CD4-positive, alpha-beta T cell treated with Interleukin-15 for 4 hours (primary cell): ENCODE results near the gene RNF213.
"Not testable (repeated sequence)": the region's sequence is repeated elsewhere in the genome, so short reads cannot be mapped to it uniquely, and the experiment has no call there.

Experiments
- DNase-seq: peaks from one replicate; pipeline ENCODE4 v3.0.0-alpha.2; 2020; ENCODE audit warnings: low spot score

Gene RNF213

DNA sequence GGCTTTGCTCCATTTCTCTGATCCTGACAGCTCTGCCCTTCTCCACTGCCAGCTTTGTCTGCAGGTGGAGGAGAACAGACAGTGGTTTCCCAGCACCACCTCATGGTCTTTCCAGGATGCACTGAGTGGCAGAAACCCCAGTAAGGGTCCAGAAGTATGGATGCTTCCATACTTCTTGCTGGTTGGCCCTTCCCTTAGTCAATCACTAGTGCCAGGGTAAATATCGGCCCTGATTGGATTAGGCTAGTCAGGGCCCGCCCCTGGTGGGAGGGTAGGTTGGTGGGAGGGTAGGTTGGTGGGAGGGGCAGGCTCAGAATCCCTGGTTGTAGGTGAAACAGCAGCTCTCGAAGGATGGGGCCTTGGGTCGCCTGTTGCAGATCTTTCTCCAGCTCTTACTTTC lies 10.2 kb downstream of the RNF213 start:
- peak; percentile 41 for DNase-seq

DNA sequence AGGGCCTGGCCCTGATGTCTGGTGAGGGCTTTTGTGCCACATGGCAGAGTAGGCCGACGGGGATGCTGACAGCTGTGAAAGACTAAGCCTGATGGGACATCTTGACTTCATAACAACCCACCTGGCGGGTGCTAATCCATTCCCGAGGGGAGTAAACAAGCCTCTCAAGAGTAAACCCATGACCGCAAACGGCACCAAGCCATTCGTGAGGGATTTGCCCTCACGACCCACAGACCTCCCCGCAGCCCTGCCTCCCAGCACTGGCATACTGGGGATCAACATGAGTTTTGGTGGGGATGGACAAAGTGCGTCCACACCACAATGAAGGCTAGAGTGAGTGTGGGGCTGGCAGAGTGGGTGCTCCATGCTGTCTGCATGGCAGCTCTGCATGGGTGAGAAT lies 11.7 kb downstream of the RNF213 start:
- DNase-seq: no peak

DNA sequence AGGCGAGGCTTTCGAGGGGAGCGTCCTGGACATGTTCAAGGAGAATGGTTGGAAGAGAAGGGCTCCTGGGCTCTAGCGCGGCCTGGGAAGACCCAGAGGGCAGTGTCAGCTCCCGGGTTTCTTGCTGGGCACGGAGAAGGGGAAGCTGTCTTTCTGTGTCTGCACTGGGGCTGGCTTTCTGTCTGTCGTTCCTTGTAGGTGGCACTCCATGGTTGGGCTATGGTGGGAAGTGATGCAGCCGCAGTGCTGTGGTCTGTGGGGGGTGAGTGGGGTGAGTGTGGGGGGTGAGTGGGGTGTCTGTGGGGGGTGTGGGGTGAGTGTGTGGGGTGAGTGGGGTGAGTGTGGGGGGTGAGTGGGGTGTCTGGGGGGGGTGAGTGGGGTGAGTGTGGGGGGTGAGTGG lies 13.7 kb downstream of the RNF213 start:
- DNase-seq: no peak

DNA sequence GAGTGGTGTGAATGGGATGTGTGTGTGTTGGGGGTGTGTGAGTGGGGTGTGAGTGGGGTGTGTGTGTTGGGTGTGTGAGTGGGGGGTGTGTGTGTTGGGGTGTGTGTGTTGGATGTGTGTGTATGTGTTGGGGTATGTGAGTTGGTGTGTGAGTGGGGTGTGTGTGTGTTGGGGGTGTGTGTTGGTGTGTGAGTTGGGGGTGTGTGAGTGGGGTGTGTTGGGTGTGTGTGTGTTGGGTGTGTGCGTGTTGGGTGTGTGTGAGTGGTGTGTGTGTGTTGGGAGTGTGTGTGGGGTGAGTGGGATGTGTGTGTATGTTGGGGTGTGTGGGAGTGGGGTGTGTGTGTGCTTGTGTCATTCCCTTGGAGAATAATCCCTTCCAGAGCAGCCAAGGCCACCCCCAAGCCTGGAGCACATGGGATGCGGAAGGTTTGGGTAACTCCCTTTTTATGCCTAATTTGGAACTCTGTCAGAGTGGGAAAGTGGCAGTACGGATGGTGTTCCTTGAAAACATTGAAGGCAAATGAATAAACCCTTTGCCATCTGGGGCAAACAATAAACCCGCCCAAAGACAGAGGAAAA lies 14.3 kb downstream of the RNF213 start:
- no peak for DNase-seq

DNA sequence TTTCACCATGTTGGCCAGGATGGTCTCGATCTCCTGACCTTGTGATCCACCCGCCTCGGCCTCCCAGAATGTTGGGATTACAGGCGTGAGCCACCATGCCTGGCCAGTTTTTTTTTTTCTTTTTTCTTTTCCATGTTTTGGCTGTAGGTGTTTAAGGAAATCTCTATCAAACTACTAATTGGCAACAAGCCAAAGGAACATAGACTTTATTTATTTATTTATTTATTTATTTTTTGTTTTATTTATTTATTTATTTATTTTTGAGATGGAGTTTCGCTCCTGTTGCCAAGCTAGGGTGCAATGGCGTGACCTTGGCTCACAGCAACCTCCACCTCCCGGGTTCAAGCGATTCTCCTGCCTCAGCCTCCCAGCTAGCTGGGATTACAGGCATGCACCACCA lies 15.2 kb downstream of the RNF213 start:
- DNase-seq: not testable (repeated sequence)

DNA sequence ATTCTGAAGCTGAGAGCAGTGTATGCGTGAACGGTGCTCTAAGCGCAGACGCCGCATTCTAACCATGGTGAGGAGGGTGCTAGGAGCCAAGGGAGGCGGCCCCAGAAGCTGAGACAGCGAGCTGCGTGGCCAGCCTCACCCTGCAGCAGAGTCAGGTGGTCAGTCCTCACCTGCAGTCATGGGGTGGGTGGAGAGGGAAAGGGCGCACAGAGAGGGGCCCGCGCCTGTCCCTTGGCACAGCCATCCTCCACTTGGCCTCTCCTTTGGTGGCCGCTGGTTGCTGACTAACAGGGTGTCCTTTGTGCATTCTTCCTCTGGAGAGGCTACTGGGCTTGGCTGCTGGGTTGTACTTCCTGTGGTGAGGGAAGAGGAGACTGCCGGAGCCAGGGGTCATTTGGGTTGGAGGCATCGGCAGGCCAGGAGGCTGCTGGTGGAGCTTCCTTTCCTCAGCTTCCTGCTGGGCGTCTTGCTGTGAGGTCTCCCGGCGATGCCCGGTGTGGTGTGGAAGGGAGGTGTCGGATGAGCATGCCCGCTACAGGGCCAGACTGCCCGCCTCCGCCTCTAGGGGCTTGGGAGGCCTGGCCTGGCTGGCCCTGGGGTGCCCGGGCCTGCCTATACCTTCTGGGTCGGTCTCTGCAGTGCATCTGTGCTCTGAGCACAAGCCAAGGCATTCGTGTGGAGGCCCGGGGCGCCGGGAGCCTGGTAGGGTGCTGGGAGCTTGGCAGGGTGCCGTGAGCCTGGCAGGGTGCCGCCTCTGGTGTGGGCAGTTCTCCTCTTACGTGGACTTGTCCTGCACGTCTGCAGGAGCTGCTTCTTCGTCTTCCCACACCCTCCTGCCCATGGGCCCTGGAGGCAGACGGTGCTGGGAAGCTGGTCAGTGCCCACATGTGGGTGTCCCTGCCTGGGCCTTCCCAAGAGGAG lies 17.4 kb downstream of the RNF213 start:
- DNase-seq: no peak

DNA sequence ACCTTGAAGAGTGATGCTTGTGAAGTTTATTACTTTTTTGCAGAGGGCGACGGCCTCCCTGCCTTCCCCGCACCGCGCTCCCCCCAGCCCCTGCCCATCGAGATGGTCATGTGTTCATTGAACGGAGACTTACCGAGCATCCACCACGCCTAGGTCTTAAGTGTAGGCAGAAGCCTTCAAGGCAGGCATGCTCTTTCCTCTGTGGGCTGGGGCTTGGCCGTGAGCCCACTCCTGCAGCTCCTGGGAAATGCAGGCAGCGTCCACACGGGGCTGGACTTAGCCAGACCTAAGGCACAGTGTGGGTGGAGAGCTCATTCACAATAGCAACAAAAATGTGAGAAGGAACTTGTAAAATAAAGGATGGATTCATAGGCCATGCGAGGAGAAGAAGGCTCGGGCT lies 19.2 kb downstream of the RNF213 start:
- no peak for DNase-seq

DNA sequence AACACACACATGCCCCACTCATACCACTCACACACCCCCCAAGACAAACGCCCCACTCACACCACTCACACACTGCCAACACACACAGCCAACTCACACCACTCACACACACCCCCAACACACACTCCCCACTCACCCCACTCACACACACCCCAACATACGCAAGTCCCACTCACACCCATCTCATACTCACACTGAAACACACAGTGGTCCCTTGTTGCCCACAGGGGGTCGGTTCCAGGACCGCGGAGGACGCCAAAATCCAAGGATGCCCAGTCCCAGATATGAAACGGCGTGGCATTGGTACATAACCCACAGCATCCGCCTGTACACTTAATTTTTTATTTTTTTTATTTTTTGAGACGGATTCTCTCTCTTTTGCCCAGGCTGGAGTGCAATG lies 20.9 kb downstream of the RNF213 start:
- no peak for DNase-seq

DNA sequence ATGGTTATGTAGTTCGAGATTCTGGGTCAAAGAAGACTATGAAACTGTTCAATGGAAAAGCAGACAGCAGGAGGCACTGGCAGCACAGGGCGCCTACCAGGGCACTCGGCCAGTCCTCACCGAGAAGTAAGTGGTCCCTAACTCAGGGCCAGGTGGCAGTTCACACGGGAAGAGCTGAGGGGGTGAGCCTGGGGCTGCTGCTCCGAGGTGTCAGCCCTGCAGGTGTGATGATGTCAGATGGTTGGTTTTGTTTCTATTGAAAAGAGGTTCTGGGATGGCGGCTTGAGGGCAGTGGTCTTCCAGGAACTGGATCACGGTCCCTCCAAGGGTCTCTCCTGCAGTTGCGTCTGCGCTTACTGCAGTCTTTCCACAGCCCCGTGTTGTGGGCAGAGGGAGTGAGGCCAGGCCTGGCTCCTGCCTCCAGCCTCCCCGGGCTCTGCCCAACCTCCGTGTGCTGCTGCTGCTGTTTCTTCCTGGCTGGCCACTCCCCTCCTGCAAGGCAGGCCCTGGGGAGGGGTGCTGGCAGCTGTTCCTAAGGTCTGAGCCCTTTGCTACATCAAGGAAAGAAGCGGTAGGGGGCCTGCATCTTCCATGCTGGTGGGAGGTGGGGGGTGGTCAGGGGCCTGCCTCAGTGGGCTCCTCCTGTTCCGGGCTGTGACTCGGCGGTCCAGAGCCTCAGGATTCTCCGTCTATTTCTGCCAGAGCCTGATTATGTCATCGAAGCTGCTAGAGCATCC lies 22.6 kb downstream of the RNF213 start:
- DNase-seq: no peak

DNA sequence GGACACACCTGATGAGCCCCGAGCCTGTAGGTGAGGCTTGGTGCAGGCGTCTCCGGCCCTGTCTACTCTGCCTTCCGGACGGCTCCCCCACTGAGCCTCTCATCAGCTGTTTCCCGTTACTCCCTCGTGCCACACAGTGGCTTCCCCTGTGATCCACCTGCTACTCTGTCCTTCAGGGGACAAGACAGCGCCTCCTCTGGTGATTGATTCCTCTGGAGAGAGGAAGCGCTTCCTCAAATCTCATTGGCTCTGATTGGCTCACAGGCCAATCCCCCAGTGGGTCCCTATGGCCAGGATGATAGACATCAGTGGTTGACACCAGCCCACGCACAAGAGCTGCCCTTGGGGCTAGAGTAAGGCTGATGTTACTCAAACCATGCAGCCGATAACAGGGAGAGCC lies 24.0 kb downstream of the RNF213 start:
- no peak for DNase-seq

DNA sequence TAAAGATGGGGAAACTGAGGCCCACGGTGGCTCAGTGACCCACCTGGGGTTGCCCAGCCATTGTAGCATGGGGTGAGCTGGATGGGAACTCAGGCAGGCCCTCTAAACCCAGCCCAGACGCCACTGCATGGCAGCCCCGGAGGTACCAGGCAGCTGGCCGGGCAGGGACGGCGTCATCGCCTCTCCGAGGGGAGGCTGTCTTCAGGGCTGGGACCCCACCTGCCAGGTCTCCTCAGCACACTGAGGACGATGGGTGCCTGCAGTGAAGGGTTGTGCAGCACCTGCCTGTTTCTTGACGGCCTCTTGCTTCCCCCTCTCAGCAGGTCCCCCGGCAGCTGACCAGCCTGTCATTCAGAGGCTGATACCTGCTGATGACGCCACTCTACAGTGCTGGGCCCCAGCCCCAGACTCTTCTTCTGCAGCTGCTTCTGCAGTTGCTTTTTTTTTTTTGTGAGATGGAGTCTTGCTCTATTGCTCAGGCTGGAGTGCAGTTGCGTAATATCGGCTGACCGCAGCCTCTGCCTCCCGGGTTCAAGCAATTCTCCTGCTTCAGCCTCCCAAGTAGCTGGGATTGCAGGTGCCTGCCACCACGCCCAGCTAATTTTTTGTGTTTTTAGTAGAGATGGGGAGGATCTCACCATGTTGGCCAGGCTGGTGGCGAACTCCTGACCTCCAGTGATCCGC lies 24.7 kb downstream of the RNF213 start:
- DNase-seq: no peak

DNA sequence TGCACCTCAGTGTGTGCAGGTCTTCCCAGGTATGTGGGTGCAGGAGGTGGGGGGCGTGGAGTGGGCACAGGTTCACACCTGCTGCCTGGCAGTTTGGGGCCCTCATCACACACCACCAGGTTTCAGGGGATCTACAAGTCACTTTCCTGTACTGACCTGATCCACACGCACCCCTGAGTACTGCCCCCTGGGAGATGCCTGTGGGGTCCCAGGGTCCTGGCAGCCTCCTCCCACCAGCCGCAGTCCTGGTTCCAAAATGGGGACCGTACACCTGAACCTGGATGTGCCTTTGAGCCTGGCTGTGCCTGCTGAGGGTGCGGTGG lies 25.9 kb downstream of the RNF213 start:
- DNase-seq: no peak

DNA sequence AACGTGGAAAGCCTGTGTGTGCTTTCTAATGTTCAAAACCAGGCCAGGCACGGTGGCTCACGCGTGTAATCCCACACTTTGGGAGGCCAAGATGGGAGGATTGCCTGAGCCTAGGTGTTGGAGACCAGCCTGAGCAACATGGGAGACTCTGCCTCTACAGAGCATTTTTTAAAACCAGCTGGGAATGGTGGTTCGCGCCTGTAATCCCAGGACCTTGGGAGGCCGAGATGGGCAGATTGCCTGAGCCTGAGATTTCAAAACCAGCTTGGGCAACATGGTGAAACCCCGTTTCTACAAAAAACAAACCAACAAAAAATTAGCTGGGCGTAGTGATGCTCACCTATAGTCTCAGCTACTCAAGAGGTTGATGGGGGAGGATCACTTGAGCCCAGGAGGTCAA lies 26.4 kb downstream of the RNF213 start:
- DNase-seq: no peak

DNA sequence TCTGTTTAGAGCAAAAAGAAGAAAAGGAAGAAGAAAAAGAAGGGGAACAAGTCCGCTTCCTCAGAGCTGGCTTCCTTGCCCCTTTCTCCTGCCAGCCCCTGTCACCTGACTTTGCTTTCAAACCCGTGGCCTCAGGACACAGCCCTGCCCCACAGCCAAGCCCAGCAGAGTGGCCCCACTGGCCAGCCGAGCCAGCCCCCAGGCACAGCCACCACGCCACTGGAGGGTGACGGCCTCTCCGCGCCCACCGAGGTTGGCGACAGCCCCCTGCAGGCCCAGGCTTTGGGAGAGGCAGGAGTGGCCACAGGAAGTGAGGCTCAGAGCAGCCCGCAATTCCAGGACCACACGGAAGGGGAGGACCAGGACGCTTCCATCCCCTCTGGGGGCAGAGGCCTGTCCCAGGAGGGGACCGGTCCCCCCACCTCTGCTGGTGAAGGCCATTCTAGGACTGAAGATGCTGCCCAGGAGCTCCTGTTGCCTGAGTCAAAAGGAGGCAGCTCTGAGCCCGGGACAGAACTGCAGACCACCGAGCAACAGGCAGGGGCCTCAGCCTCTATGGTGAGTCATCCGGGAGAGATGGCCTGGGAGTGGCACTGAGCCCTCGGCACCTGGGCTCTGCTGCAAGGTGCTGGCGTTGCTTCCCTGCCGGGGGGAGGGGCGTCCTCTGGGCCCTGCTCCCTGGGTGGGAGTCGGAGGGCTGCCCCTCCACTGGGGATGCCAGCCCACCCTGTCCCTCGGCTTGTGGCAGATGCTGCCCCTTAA lies 27.3 kb downstream of the RNF213 start:
- no peak for DNase-seq

DNA sequence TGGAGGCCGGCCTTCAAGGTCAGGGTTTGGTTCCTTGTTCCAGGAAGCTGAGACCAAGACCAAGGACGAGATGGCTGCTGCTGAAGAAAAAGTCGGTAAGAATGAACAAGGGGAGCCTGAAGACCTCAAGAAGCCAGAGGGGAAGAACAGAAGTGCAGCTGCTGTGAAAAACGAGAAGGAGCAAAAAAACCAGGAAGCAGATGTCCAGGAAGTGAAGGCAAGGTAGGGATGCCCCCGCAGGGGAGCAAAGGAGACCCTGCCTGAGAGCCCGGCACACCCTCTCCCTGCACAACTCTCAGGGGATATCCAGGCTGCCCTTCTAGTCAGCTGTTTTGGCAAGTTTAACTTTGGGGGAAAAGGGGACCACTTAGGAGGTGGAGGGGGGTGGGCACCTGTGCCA lies 29.0 kb downstream of the RNF213 start:
- no peak for DNase-seq

DNA sequence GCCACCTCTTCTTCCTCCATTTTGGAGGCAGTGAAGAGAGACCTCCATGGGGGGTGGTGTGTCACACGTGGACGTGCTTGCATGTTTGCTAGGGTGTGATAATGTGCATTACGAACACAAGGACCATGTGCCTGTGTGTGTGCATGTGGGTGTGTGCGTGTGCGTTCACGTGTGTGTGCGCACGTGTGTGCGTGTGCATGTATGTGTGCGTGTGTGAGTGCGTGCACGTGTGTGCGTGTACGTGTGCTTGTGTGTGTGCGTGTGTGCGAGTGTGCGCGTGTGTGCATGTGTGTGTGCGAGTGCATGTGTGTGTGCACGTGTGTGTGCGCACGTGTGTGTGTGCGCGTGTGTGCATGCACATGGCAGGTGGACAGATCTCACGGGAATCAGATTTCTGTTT lies 29.5 kb downstream of the RNF213 start:
- no peak for DNase-seq

DNA sequence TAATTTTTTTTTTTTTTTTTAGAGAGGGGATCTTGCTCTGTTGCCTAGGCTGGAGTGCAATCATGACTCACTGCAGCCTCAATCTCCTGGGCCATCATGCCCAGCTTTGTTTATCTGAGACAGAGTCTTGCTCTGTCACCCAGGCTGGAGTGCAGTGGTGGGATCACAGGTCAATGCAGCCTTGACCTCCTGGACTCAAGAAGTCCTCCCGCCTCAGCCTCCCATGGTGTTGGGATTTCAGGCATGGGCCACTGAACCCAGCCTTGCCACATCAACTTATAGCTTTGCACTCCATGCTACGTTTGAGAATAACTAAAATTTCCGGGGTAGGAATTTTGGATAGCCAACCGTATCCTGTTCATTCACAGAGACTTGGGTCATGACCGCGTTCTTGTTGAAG lies 30.6 kb downstream of the RNF213 start:
- DNase-seq: no peak

DNA sequence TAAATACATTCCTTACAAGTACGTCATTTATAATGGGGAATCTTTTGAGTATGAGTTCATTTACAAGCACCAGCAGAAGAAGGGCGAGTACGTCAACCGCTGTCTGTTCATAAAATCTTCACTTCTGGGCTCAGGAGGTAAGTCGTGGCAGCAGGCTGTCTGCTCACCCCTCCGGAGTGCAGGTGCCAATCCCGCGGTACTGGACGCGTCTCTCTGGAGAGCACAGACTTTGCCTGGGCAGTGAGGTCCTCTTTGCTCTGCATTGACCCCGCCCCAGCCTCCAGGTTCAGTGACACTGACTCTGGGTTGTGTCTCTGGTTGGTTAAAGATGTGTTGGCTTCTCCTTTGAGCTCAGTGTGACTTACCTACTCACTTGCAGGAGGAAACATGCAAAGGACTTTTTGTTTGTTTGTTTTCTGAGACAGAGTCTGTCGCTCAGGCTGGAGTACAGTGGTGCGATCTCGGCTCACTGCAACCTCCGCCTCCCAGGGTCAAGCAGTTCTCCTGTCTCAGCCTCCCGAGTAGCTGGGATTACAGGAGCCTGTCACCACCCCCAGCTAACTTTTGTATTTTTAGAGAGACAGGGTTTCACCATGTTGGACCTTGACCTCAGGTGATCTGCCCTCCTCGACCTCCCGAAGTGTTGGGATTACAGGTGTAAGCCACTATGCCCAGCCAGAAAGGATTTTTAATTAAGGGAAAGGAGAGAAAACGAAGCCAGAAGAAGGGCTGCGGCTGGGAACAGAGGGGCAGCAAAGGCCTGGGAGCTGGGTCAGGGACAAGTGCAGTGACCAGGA lies 31.2 kb downstream of the RNF213 start:
- DNase-seq: no peak

DNA sequence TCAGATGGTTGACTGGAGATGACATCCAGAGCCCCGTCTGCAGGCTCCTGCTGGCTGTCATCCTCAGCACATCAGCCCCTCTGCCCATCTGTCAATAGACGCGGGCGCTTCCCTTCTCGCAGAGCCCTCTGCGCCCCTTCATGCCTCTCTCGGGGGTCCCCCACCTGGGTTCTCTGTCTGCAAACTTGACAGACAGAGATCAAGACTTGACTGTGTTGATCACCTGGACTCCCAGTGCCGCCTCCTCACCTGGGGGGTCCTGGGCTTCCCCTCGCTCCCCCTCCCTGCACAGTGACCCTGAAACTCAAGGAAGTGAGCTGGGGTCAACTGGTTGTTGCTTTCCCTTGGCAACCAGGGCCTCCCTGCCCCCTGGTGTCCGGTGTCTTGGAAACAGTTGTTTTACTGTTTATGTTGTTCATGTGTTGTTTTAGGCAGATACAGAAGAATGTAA lies 31.9 kb downstream of the RNF213 start:
- DNase-seq: no peak

DNA sequence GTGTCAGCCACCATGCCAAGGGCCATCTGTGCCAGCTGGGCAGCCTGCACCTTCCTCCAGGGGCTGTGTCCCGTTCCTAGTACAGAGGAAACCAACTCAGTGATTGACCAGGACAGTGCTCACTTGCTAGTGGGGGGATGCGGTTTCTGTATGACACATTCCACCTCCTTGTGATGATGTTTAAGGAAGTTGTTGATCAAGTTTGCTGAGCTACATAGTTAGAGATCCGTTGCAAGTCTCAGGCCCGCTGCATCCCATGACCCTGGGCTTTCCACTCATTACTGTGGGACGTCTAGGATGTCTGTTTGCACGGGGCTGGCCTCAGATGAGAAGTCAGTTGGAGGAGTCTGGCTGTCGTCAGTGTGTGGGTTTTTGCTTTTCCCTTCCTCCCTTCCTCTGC lies 33.6 kb downstream of the RNF213 start:
- DNase-seq: no peak

DNA sequence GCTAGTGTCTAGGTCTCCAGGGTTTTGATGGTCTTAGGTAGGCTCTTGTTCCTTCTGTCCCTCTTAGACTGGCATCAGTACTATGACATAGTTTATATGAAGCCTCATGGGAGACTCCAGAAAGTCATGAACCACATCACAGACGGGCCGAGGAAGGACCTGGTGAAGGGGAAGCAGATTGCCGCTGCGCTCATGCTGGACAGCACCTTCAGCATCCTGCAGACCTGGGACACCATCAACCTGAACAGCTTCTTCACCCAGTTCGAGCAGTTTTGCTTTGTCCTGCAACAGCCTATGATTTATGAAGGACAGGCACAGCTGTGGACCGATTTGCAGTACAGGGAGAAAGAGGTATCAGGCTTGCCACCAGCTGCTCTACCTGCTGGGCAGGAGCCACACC lies 34.0 kb downstream of the RNF213 start:
- DNase-seq: no peak
